ES-I3 (cell line): ENCODE results near the gene SHISAL2B.
"Not testable (repeated sequence)": the region's sequence is repeated elsewhere in the genome, so short reads cannot be mapped to it uniquely, and the experiment has no call there.

Experiments used
- H3K36me3 ChIP-seq: 2 replicates; pipeline ENCODE4 v1.6.1; 2013; ENCODE audit warnings: mild to moderate bottlenecking, low read length, control low read depth, moderate library complexity; ENCODE audit not compliant: insufficient read depth
- H3K4me1 ChIP-seq: 2 replicates; pipeline ENCODE4 v1.6.1; 2013; ENCODE audit warnings: mild to moderate bottlenecking, control low read depth, low read length; ENCODE audit not compliant: insufficient read depth
- H3K9ac ChIP-seq: 2 replicates; pipeline ENCODE4 v1.6.1; 2013; ENCODE audit warnings: low read depth, mild to moderate bottlenecking, low read length, moderate library complexity
- H3K9me3 ChIP-seq: 2 replicates; pipeline ENCODE4 v1.6.1; 2013; ENCODE audit warnings: mild to moderate bottlenecking, low read length, moderate library complexity; ENCODE audit not compliant: control insufficient read depth, insufficient read depth

The SHISAL2B gene

GRCh38 chr5:64690417-64691151, at the start of gene SHISAL2B:
SHISAL2B (plus strand) TSS chr5:64690503; CDS start chr5:64690624, 121 bp downstream.
- H3K9ac ChIP-seq, result peak within 1 kb of the TSS; percentile 67
- no peaks in the 10 kb centered on the region for H3K9me3 ChIP-seq
- H3K36me3 ChIP-seq, result no peaks in the 10 kb centered on the region
- H3K4me1 ChIP-seq, result peaks cover 9% of the 10 kb centered on the region

GRCh38 chr5:64644831-64645230, 45.5 kb upstream of the SHISAL2B start:
- no peaks in the 10 kb centered on the region for H3K9me3 ChIP-seq
- H3K36me3 ChIP-seq, result no peaks in the 10 kb centered on the region
- peaks cover 6% of the 10 kb centered on the region; the same call in 1 of the 2 replicates for H3K4me1 ChIP-seq
- no peak overlapping the region for H3K9ac ChIP-seq

GRCh38 chr5:64646169-64646568, 44.1 kb upstream of the SHISAL2B start:
- no peaks in the 10 kb centered on the region for H3K36me3 ChIP-seq
- no peak overlapping the region for H3K9ac ChIP-seq
- H3K4me1 ChIP-seq, result peaks cover 6% of the 10 kb centered on the region; the same call in 1 of the 2 replicates
- no peaks in the 10 kb centered on the region for H3K9me3 ChIP-seq

- H3K9ac ChIP-seq, result no peak overlapping the region
- H3K9me3 ChIP-seq, result peaks cover 3% of the 10 kb centered on the region; the same call in 1 of the 2 replicates
- H3K4me1 ChIP-seq, result peaks cover 6% of the 10 kb centered on the region; the same call in 1 of the 2 replicates
- no peaks in the 10 kb centered on the region for H3K36me3 ChIP-seq
Measured at GRCh38 chr5:64649512-64649911, 40.8 kb upstream of the SHISAL2B start.

- Histone ChIP-seq H3K4me1 (no peaks in the 10 kb centered on the region), H3K9ac (no peak overlapping the region), H3K36me3 (no peaks in the 10 kb centered on the region)
Measured at GRCh38 chr5:64653766-64654560, 36.3 kb upstream of the SHISAL2B start.

GRCh38 chr5:64654561-64654938, 35.8 kb upstream of the SHISAL2B start:
- Histone ChIP-seq H3K36me3 (no peaks in the 10 kb centered on the region), H3K4me1 (no peaks in the 10 kb centered on the region)

More at GRCh38 chr5:64653766-64654560, 36.3 kb upstream of the SHISAL2B start:
- H3K9me3 ChIP-seq, result peaks cover 7% of the 10 kb centered on the region; the same call in 1 of the 2 replicates

GRCh38 chr5:64655596-64655995, 34.7 kb upstream of the SHISAL2B start:
- H3K9me3 ChIP-seq, result peaks cover 7% of the 10 kb centered on the region; the same call in 1 of the 2 replicates
- H3K4me1 ChIP-seq, result no peaks in the 10 kb centered on the region
- no peak overlapping the region for H3K9ac ChIP-seq
- no peaks in the 10 kb centered on the region for H3K36me3 ChIP-seq

More at GRCh38 chr5:64654561-64654938, 35.8 kb upstream of the SHISAL2B start:
- Histone ChIP-seq H3K9me3 (peaks cover 7% of the 10 kb centered on the region; the same call in 1 of the 2 replicates), H3K9ac (no peak overlapping the region)

- Histone ChIP-seq H3K9ac (no peak overlapping the region), H3K36me3 (no peaks in the 10 kb centered on the region), H3K9me3 (0 out of 2 replicates have a peak, but pooled peaks cover 4% of the 10 kb centered on the region), H3K4me1 (no peaks in the 10 kb centered on the region)
Measured at GRCh38 chr5:64659289-64659688, 31.0 kb upstream of the SHISAL2B start.

GRCh38 chr5:64663181-64663580, 27.1 kb upstream of the SHISAL2B start:
- H3K9me3 ChIP-seq, H3K36me3 ChIP-seq, H3K4me1 ChIP-seq, H3K9ac ChIP-seq: not testable (repeated sequence)

GRCh38 chr5:64665243-64665642, 25.1 kb upstream of the SHISAL2B start:
- H3K4me1 ChIP-seq, result no peaks in the 10 kb centered on the region
- H3K9me3 ChIP-seq, result no peaks in the 10 kb centered on the region
- H3K36me3 ChIP-seq, result no peaks in the 10 kb centered on the region
- no peak overlapping the region for H3K9ac ChIP-seq

GRCh38 chr5:64666078-64666477, 24.2 kb upstream of the SHISAL2B start:
- H3K9me3 ChIP-seq, result no peaks in the 10 kb centered on the region
- H3K36me3 ChIP-seq, result no peaks in the 10 kb centered on the region
- H3K9ac ChIP-seq, result no peak overlapping the region
- no peaks in the 10 kb centered on the region for H3K4me1 ChIP-seq

GRCh38 chr5:64667068-64667467, 23.2 kb upstream of the SHISAL2B start:
- H3K36me3 ChIP-seq, result no peaks in the 10 kb centered on the region
- H3K9ac ChIP-seq, result no peak overlapping the region
- no peaks in the 10 kb centered on the region for H3K9me3 ChIP-seq
- no peaks in the 10 kb centered on the region for H3K4me1 ChIP-seq

GRCh38 chr5:64670277-64670676, 20.0 kb upstream of the SHISAL2B start:
- Histone ChIP-seq H3K9ac (no peak overlapping the region), H3K36me3 (no peaks in the 10 kb centered on the region), H3K9me3 (no peaks in the 10 kb centered on the region), H3K4me1 (no peaks in the 10 kb centered on the region)

GRCh38 chr5:64671678-64672077, 18.6 kb upstream of the SHISAL2B start:
- H3K4me1 ChIP-seq, result no peaks in the 10 kb centered on the region
- no peak overlapping the region for H3K9ac ChIP-seq
- no peaks in the 10 kb centered on the region for H3K9me3 ChIP-seq
- H3K36me3 ChIP-seq, result no peaks in the 10 kb centered on the region

GRCh38 chr5:64678374-64678773, 11.9 kb upstream of the SHISAL2B start:
- Histone ChIP-seq H3K9ac (no peak overlapping the region), H3K36me3 (no peaks in the 10 kb centered on the region), H3K9me3 (no peaks in the 10 kb centered on the region), H3K4me1 (no peaks in the 10 kb centered on the region)
